ENCODE data around the gene MRFAP1L1.

The MRFAP1L1 gene

DNA sequence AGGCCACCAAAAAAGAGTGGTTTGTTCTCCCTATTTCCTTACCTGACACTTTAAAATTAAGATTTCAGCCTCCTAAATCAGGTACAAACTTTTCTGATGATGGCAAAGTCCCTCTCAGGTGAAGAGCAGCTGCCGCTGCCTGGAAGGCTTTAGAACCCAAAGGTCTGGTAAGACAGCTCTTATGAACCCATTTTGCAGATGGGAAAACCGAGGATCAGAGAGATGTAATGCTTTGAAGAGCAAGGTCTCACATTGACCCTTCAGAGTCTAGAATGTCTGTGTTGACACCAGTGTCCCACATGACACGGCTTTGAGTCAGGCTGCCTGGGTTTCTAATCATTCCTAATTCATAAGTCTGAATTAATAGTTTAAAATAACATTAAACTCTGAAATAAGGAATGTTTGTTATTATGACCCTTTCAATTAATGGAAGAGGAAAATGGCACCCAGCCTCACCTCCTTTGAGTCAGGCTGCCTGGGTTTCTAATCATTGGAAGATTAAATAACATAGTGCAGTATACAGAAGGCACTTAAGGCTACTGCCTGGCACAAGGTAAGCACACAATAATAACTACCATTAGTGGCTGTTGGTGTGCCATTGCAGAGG is 44.9 kb upstream of the MRFAP1L1 start:
- Histone ChIP-seq H4K20me1 (ENCODE audit: insufficient read depth) (no peaks in the 10 kb centered on the region), H2AFZ (ENCODE audit: low read depth) (no peak overlapping the region), H3K27ac (no peak overlapping the region), H3K36me3 (ENCODE audit: insufficient read depth) (no peaks in the 10 kb centered on the region), H3K4me2 (no peak overlapping the region), H3K4me1 (ENCODE audit: low read depth, poor library complexity, severe bottlenecking) (peaks cover 15% of the 10 kb centered on the region), H3K4me3 (IDR thresholded peaks at IDR 0.05; ENCODE audit: insufficient read depth, low read depth, low read length) (no peak overlapping the region), H3K27me3 (ENCODE audit: insufficient read depth, low read depth) (no peaks in the 10 kb centered on the region), H3K79me2 (ENCODE audit: insufficient read depth, low read depth) (no peaks in the 10 kb centered on the region), H3K9ac (no peak overlapping the region)
- TF ChIP-seq, protein P1, sequence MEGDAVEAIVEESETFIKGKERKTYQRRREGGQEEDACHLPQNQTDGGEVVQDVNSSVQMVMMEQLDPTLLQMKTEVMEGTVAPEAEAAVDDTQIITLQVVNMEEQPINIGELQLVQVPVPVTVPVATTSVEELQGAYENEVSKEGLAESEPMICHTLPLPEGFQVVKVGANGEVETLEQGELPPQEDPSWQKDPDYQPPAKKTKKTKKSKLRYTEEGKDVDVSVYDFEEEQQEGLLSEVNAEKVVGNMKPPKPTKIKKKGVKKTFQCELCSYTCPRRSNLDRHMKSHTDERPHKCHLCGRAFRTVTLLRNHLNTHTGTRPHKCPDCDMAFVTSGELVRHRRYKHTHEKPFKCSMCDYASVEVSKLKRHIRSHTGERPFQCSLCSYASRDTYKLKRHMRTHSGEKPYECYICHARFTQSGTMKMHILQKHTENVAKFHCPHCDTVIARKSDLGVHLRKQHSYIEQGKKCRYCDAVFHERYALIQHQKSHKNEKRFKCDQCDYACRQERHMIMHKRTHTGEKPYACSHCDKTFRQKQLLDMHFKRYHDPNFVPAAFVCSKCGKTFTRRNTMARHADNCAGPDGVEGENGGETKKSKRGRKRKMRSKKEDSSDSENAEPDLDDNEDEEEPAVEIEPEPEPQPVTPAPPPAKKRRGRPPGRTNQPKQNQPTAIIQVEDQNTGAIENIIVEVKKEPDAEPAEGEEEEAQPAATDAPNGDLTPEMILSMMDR (conservative IDR thresholded peaks at IDR 0.05; ENCODE audit: low read depth, low read length), result no peak

DNA sequence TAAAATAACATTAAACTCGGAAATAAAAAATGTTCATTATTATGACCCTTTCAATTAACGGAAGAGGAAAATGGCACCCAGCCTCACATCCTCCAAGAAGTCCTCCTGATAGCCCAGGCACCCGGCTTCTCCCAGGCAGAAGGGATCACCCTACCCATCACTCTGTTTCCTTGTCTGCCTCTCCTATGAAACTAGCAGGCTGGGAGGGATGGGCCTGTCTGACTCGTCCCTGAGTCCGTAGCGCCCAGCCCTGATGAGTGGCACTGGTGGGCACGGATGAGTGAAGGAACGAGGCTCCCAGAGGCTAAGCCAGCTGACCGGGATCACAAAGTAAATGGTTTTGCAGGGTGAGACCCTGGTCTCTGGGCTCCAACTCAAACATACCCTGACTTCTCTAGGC is 44.2 kb upstream of the MRFAP1L1 start:
- H3K27ac ChIP-seq, result no peak overlapping the region
- no peaks in the 10 kb centered on the region for H3K27me3 ChIP-seq (ENCODE audit: insufficient read depth, low read depth)
- H3K36me3 ChIP-seq (ENCODE audit: insufficient read depth), result no peaks in the 10 kb centered on the region
- H4K20me1 ChIP-seq (ENCODE audit: insufficient read depth), result no peaks in the 10 kb centered on the region
- H2AFZ ChIP-seq (ENCODE audit: low read depth), result no peak overlapping the region
- no peaks in the 10 kb centered on the region for H3K79me2 ChIP-seq (ENCODE audit: insufficient read depth, low read depth)
- H3K4me2 ChIP-seq, result peak overlapping the region; percentile 8; the same call in 1 of the 2 replicates
- TF ChIP-seq, protein P1 (conservative IDR thresholded peaks at IDR 0.05; ENCODE audit: low read depth, low read length), result no peak
- H3K9ac ChIP-seq, result no peak overlapping the region
- H3K4me3 ChIP-seq (IDR thresholded peaks at IDR 0.05; ENCODE audit: insufficient read depth, low read depth, low read length), result no peak overlapping the region
- H3K4me1 ChIP-seq (ENCODE audit: low read depth, poor library complexity, severe bottlenecking), result peaks cover 15% of the 10 kb centered on the region

DNA sequence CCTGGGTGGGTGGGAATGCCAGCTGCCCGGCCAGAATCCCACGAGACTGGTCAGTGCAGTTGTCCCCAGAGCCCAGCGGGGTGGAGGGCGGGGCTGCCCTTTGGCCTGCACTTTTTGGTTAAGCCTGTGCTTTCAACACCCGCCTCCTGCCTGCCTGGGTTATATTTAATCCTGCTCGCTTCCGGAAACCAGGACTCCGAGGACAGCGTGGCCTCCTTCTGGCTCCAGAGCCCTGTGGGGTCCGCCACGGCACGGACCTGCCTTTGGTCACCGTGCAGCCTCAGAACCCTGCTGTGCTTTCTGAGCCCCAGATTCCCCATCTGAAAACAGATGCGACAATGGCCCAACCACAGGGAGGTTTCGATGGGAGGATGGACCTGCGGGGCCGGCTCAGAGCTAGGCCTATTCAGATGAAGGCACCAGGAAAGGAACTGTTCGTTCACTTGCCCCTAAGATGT is 43.5 kb upstream of the MRFAP1L1 start:
- Histone ChIP-seq H3K4me1 (ENCODE audit: low read depth, poor library complexity, severe bottlenecking) (peaks cover 15% of the 10 kb centered on the region), H3K27ac (peak overlapping the region; percentile 14; the same call in 1 of the 2 replicates), H2AFZ (ENCODE audit: low read depth) (peak overlapping the region; percentile 33; the same call in 1 of the 2 replicates), H3K4me2 (peak overlapping the region; percentile 8), H4K20me1 (ENCODE audit: insufficient read depth) (no peaks in the 10 kb centered on the region), H3K79me2 (ENCODE audit: insufficient read depth, low read depth) (no peaks in the 10 kb centered on the region), H3K4me3 (IDR thresholded peaks at IDR 0.05; ENCODE audit: insufficient read depth, low read depth, low read length) (no peak overlapping the region), H3K36me3 (ENCODE audit: insufficient read depth) (no peaks in the 10 kb centered on the region), H3K27me3 (ENCODE audit: insufficient read depth, low read depth) (no peaks in the 10 kb centered on the region), H3K9ac (peak overlapping the region; percentile 30; the same call in 1 of the 2 replicates)
- TF ChIP-seq, protein P1 (conservative IDR thresholded peaks at IDR 0.05; ENCODE audit: low read depth, low read length), result no peak

DNA sequence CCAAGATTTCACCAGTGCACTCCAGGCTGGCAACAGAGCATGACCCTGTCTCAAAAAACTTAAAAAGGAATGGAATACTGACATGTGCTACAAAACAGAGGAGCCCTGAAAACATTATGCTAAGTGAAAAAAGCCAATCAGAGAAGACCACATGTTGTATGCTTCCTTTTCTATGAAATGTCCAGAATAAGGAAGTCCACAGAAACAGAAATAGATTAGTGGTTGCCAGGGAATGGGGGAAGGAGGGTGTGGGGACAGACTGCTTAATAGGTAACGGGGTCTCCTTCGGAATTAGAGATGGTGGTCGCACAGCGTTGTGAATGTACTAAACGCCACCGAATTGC is 42.8 kb upstream of the MRFAP1L1 start:
- no peaks in the 10 kb centered on the region for H4K20me1 ChIP-seq (ENCODE audit: insufficient read depth)
- H3K4me2 ChIP-seq, result no peak overlapping the region; the same call in 1 of the 2 replicates
- no peaks in the 10 kb centered on the region for H3K27me3 ChIP-seq (ENCODE audit: insufficient read depth, low read depth)
- H3K4me3 ChIP-seq (IDR thresholded peaks at IDR 0.05; ENCODE audit: insufficient read depth, low read depth, low read length), result no peak overlapping the region
- no peaks in the 10 kb centered on the region for H3K36me3 ChIP-seq (ENCODE audit: insufficient read depth)
- peaks cover 15% of the 10 kb centered on the region for H3K4me1 ChIP-seq (ENCODE audit: low read depth, poor library complexity, severe bottlenecking)
- TF ChIP-seq, protein P1 (conservative IDR thresholded peaks at IDR 0.05; ENCODE audit: low read depth, low read length), result no peak
- no peak overlapping the region for H2AFZ ChIP-seq (ENCODE audit: low read depth)
- H3K27ac ChIP-seq, result no peak overlapping the region
- no peak overlapping the region for H3K9ac ChIP-seq
- no peaks in the 10 kb centered on the region for H3K79me2 ChIP-seq (ENCODE audit: insufficient read depth, low read depth)
